OCI-LY1 (cell line): ENCODE measurements around the gene NSUN3.

Source experiments
- EZH2 ChIP-seq: fragments of 200-600 bp; sonication (generic), shearing (Covaris generic); IDR thresholded peaks from 2 replicates; pipeline ENCODE4 v1.8.0; 2017; ENCODE audit warnings: borderline replicate concordance, mixed run types, mild to moderate bottlenecking, antibody characterized with exemption, low read length, moderate library complexity, mixed read lengths
- TF ChIP-seq, protein P1 (sequence below): fragments of 200-600 bp; sonication (generic), shearing (Covaris generic); IDR thresholded peaks from 2 replicates; pipeline ENCODE4 v1.5.1; 2017; ENCODE audit warnings: mild to moderate bottlenecking, antibody characterized with exemption, low read length, moderate library complexity, mixed read lengths

DNA sequence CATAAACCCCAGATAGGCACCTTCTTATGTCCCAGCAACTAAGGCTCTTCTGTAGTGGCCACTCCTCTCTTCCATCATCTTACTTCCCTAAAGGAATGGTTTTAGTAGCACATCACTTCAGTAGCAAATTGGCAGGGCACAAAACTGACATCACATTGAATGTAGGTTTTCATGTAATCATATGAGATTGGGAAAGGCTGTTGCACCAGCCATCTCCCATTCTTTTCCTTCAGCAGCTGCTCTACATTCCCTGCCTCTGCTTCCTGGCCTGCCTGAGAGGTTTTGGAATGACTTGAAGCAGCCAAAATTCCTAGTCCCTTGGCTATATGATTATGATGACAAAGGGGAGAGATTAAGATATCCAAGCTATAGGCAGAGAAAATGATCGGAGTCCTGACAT lies 36.5 kb downstream of the NSUN3 start:
- no peak for TF ChIP-seq EZH2
- TF ChIP-seq, protein P1, sequence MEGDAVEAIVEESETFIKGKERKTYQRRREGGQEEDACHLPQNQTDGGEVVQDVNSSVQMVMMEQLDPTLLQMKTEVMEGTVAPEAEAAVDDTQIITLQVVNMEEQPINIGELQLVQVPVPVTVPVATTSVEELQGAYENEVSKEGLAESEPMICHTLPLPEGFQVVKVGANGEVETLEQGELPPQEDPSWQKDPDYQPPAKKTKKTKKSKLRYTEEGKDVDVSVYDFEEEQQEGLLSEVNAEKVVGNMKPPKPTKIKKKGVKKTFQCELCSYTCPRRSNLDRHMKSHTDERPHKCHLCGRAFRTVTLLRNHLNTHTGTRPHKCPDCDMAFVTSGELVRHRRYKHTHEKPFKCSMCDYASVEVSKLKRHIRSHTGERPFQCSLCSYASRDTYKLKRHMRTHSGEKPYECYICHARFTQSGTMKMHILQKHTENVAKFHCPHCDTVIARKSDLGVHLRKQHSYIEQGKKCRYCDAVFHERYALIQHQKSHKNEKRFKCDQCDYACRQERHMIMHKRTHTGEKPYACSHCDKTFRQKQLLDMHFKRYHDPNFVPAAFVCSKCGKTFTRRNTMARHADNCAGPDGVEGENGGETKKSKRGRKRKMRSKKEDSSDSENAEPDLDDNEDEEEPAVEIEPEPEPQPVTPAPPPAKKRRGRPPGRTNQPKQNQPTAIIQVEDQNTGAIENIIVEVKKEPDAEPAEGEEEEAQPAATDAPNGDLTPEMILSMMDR, result no peak
